T-helper 17 cell (primary cell): ENCODE results near the gene ABHD17C. TPM values are rescaled to one million over a fixed set of nuclear protein-coding genes. Genes with fewer than 3 reads are reported as not detected.

Experiments
- ATAC-seq: fragments of 150-1000 bp; cut with Tn5 transposase; 2 replicates; pipeline ENCODE4 v1.10.0; 2021; ENCODE audit warnings: mild to moderate bottlenecking, moderate library complexity
- DNase-seq, 3 donors: peaks; one replicate each; pipeline versions ENCODE4 v3.0.0 to v3.0.0-alpha.2; 2020 to 2021
- H3K9me3 ChIP-seq: one replicate; pipeline ENCODE4 v1.7.0; 2013; ENCODE audit warnings: low read length, mild to moderate bottlenecking; ENCODE audit not compliant: control insufficient read depth, poor library complexity, severe bottlenecking
- H3K27ac Mint-ChIP-seq: one replicate; pipeline ENCODE4 v1.8.0; 2022; ENCODE audit warnings: mild to moderate bottlenecking, moderate library complexity, mixed read lengths
- H3K27me3 Mint-ChIP-seq: one replicate; pipeline ENCODE4 v1.8.0; 2022; ENCODE audit warnings: mixed read lengths
- H3K36me3 Mint-ChIP-seq: one replicate; pipeline ENCODE4 v1.8.0; 2022; ENCODE audit warnings: low read depth, mixed read lengths
- H3K4me1 Mint-ChIP-seq: one replicate; pipeline ENCODE4 v1.8.0; 2022; ENCODE audit warnings: mild to moderate bottlenecking, mixed read lengths
- H3K4me3 Mint-ChIP-seq: one replicate; pipeline ENCODE4 v1.8.0; 2022; ENCODE audit warnings: mild to moderate bottlenecking, moderate library complexity, mixed read lengths
- total RNA-seq, 4 donors: library from RNA in 2 of 4; stranded (reverse) in 2 of 4; gene quantifications; one replicate each; pipeline ENCODE4 v1.2.3 and lab custom pipeline; 2022 to 2026

ABHD17C gene
- total RNA-seq, 2 donors from 2014 or later: 2.0 to 2.3 TPM

GRCh38 chr15:80778964-80779657 lies 84.0 kb downstream of the ABHD17C start, which contains the start of gene CEMIP:
CEMIP (plus strand) TSS chr15:80779370; CDS start chr15:80873880, 94,510 bp downstream.
- Mint-ChIP-seq H3K27me3 (peaks cover 66% of the 10 kb centered on the region), H3K36me3 (peaks cover 2% of the 10 kb centered on the region), H3K27ac (no peak within 1 kb of the TSS), H3K4me1 (peaks cover 10% of the 10 kb centered on the region), H3K4me3 (peak within 1 kb of the TSS; percentile 84)
- DNase-seq (peak in 1 of 3 donors; percentile 20), ATAC-seq (peak; percentile 57)
- H3K9me3 ChIP-seq: no peaks in the 10 kb centered on the region

DNA sequence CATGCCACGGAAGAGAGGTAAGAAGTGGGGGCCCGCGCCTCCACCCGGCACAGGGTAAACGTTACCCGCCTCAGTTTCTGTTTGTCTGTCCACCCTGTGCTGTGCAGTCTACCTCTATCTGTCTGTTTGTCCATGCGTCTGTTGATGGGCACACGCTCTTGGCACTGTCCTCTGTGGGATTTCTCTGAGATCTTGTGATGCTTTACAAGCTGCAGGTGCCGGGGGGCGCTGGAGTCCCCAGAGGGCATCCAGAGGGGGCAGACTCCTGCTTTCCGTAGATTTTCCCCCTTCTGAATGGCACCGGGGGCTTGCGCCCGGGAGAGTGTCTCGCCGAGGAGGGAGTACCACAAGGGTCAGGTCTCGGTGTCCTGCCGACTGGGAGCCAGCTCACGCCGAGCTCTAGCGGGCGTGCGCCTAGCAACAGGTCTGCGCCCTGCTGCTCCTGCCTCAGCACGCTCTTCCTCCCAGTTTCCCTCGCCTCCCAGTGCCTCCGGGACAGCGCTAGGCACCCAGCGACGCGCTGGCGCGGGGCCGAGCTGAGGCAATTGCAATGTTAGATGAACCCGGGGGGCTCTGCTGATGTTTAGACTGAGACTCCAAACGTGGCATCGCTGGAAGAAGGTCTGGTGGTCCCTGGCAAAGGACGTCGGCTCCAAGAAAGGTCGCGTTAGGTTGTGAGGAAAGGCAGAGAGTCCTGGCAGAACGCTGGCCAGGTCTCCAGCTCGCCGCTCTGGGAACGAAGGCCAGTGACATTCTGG lies 84.7 kb downstream of the ABHD17C start:
- Mint-ChIP-seq H3K36me3 (peaks cover 2% of the 10 kb centered on the region), H3K4me1 (peaks cover 10% of the 10 kb centered on the region), H3K4me3 (peak overlapping the region; percentile 84), H3K27me3 (peaks cover 74% of the 10 kb centered on the region), H3K27ac (no peak overlapping the region)
- H3K9me3 ChIP-seq: no peaks in the 10 kb centered on the region
- ATAC-seq (no peak), DNase-seq (no peak)

- Mint-ChIP-seq H3K4me3 (peak overlapping the region; percentile 84), H3K36me3 (peaks cover 2% of the 10 kb centered on the region)
- no peak for ATAC-seq
These were observed 85.5 kb downstream of the ABHD17C start for GRCh38 chr15:80780416-80781221.

DNA sequence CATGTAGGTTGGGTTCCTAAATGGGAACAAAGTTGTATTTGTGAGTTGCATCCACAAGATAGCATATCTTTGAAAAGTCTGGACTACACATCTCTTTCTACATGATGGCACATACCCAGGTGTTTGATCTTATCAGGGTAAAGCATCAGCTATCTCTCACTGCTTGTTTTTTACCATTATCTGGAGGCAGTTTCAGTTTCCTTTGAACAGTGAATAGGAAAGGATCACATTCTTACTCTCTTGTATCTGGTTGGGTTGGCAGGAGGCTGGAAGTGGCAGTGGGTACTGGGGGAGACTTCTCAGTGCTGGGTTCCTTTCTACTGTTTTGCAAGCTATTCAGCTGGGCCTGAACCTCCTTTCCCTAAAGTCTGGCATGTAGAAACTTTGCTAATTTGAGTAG lies 88.2 kb downstream of the ABHD17C start:
- no peaks in the 10 kb centered on the region for H3K9me3 ChIP-seq
- Mint-ChIP-seq H3K4me1 (peaks cover 8% of the 10 kb centered on the region), H3K27ac (peak overlapping the region; percentile 29), H3K36me3 (peaks cover 2% of the 10 kb centered on the region), H3K4me3 (no peak overlapping the region), H3K27me3 (peaks cover 62% of the 10 kb centered on the region)
- no peak for ATAC-seq
- DNase-seq: no peak

More at GRCh38 chr15:80780416-80781221, 85.5 kb downstream of the ABHD17C start:
- DNase-seq: no peak
- no peak overlapping the region for H3K27ac Mint-ChIP-seq
- H3K4me1 Mint-ChIP-seq: peaks cover 10% of the 10 kb centered on the region
- peaks cover 79% of the 10 kb centered on the region for H3K27me3 Mint-ChIP-seq
- H3K9me3 ChIP-seq: no peaks in the 10 kb centered on the region

DNA sequence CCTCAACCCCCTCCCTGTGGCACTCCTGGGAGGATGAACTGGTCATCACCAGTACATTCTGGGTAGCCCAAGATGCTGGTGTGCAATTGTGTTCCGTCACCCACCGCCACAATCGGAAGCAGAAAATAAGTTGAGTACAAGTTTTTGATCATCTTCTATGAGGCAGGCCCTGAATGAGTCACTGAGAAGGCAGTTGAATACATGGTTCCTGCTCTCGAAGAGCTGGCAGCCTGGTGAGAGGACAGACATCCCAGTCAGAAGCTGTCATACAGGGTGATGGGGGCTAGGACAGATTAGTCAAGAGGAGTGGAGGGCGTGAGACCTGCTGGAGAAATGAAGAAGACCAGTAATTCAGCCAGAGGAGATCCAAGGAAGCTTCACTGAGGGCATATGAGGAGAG lies 90.2 kb downstream of the ABHD17C start:
- no peak for ATAC-seq
- Mint-ChIP-seq H3K36me3 (no peaks in the 10 kb centered on the region), H3K27ac (no peak overlapping the region), H3K4me3 (no peak overlapping the region), H3K4me1 (peaks cover 5% of the 10 kb centered on the region), H3K27me3 (peaks cover 63% of the 10 kb centered on the region)
- H3K9me3 ChIP-seq: no peaks in the 10 kb centered on the region
- no peak for DNase-seq

GRCh38 chr15:80785811-80786354 lies 90.8 kb downstream of the ABHD17C start:
- ATAC-seq (no peak), DNase-seq (no peak)
- Mint-ChIP-seq H3K27ac (no peak overlapping the region), H3K4me3 (no peak overlapping the region), H3K27me3 (peaks cover 63% of the 10 kb centered on the region), H3K4me1 (peaks cover 8% of the 10 kb centered on the region), H3K36me3 (no peaks in the 10 kb centered on the region)
- H3K9me3 ChIP-seq: no peaks in the 10 kb centered on the region

GRCh38 chr15:80787316-80787715 lies 92.2 kb downstream of the ABHD17C start:
- Mint-ChIP-seq H3K27me3 (peaks cover 62% of the 10 kb centered on the region), H3K4me3 (no peak overlapping the region), H3K27ac (no peak overlapping the region)

DNA sequence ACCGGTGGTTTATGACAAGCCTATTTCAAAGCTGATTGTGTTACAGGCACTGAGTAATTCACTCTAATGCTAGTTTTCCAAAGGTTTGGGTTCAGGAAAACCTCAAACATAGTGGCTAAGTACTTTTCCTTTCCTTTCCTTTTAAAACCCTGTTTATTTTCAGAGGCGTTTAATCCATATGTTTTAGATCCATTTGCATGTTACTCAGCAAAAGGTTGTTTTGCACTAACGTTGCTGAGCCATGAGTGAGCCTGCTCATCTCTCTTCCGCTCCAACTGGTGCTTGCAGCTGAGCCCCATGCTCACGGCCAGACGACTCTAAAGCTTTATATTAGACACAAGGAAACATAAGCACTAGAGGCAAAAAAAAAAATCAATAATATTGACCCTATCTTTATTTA lies 93.4 kb downstream of the ABHD17C start:
- no peak for ATAC-seq
- H3K27me3 Mint-ChIP-seq: peaks cover 70% of the 10 kb centered on the region
- no peaks in the 10 kb centered on the region for H3K9me3 ChIP-seq
- H3K27ac Mint-ChIP-seq: no peak overlapping the region
- DNase-seq: no peak
- no peak overlapping the region for H3K4me3 Mint-ChIP-seq
- H3K4me1 Mint-ChIP-seq: peaks cover 7% of the 10 kb centered on the region
- H3K36me3 Mint-ChIP-seq: no peaks in the 10 kb centered on the region

More at GRCh38 chr15:80787316-80787715, 92.2 kb downstream of the ABHD17C start:
- DNase-seq: no peak
- Mint-ChIP-seq H3K36me3 (no peaks in the 10 kb centered on the region), H3K4me1 (peaks cover 9% of the 10 kb centered on the region)
- no peak for ATAC-seq
- no peaks in the 10 kb centered on the region for H3K9me3 ChIP-seq

DNA sequence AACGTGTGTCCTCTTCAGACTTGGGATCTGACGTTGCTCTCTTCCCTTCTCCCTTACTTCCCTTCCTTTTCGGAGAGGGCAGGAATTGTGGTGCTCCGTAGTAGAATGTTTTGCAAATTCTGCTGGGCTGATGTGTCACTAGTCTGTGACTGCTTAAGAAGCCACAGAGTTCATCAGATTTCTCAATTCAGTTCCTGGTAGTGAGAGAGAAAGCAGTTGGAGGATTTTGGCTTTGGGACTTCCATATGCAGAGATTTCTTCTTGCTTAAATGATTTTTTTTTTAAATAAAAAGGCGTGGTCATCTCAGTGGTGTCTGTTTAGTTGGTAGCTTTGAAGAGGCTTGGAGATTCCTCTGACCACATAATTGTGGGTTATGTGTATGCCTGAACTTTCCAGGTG lies 94.2 kb downstream of the ABHD17C start:
- no peak overlapping the region for H3K4me3 Mint-ChIP-seq
- H3K27me3 Mint-ChIP-seq: peaks cover 67% of the 10 kb centered on the region
- ATAC-seq (no peak), DNase-seq (no peak)
- H3K36me3 Mint-ChIP-seq: no peaks in the 10 kb centered on the region
- no peaks in the 10 kb centered on the region for H3K9me3 ChIP-seq
- H3K27ac Mint-ChIP-seq: no peak overlapping the region
- peaks cover 3% of the 10 kb centered on the region for H3K4me1 Mint-ChIP-seq

GRCh38 chr15:80789796-80790195 lies 94.7 kb downstream of the ABHD17C start:
- H3K4me3 Mint-ChIP-seq: no peak overlapping the region
- H3K4me1 Mint-ChIP-seq: peaks cover 3% of the 10 kb centered on the region
- H3K36me3 Mint-ChIP-seq: no peaks in the 10 kb centered on the region
- ATAC-seq (no peak), DNase-seq (no peak)
- H3K27ac Mint-ChIP-seq: no peak overlapping the region
- no peaks in the 10 kb centered on the region for H3K9me3 ChIP-seq
- peaks cover 67% of the 10 kb centered on the region for H3K27me3 Mint-ChIP-seq

GRCh38 chr15:80790236-80790635 lies 95.1 kb downstream of the ABHD17C start:
- Mint-ChIP-seq H3K4me1 (peaks cover 3% of the 10 kb centered on the region), H3K27ac (no peak overlapping the region), H3K4me3 (no peak overlapping the region), H3K27me3 (peaks cover 67% of the 10 kb centered on the region), H3K36me3 (peaks cover 3% of the 10 kb centered on the region)
- ATAC-seq (no peak), DNase-seq (no peak)
- no peaks in the 10 kb centered on the region for H3K9me3 ChIP-seq

GRCh38 chr15:80791004-80791403 lies 95.9 kb downstream of the ABHD17C start:
- Mint-ChIP-seq H3K27ac (no peak overlapping the region), H3K27me3 (peaks cover 69% of the 10 kb centered on the region), H3K4me3 (no peak overlapping the region), H3K4me1 (peaks cover 3% of the 10 kb centered on the region), H3K36me3 (peaks cover 4% of the 10 kb centered on the region)
- DNase-seq (no peak), ATAC-seq (no peak)
- H3K9me3 ChIP-seq: no peaks in the 10 kb centered on the region

DNA sequence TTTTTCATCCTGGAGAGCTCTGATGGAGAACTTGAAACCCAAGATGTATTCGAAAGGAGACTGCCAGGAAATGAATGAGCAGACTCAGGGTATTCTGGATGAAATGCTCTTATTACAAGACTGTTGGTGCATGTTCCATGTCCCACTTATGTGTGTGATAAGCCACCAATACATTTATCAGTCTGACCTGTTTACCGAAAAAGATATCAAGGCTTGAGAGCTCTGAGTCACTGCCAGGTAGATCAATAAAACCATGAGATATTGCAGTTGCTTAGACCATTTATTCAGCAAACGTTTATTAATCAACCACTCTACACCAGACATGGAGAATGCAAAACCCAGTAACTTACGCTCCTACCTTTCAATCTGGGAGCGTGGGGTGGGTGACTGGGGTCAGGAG lies 101.3 kb downstream of the ABHD17C start:
- no peak for DNase-seq
- no peak overlapping the region for H3K4me3 Mint-ChIP-seq
- H3K36me3 Mint-ChIP-seq: peaks cover 4% of the 10 kb centered on the region
- no peaks in the 10 kb centered on the region for H3K4me1 Mint-ChIP-seq
- no peak for ATAC-seq
- no peaks in the 10 kb centered on the region for H3K9me3 ChIP-seq
- peaks cover 57% of the 10 kb centered on the region for H3K27me3 Mint-ChIP-seq
- no peak overlapping the region for H3K27ac Mint-ChIP-seq
